HCT116 (cell line): ENCODE measurements around the gene IMPDH1. TPM values are rescaled to one million over a fixed set of nuclear protein-coding genes. Genes with fewer than 3 reads are reported as not detected.

ENCODE experiments used
- ATAC-seq: fragments of 200-7000 bp; cut with Tn5 transposase; 2 replicates; pipeline ENCODE4 v1.9.1; 2020; ENCODE audit warnings: mild to moderate bottlenecking, moderate library complexity
- BruUV-seq: library from RNA; stranded (reverse); fragments of 400-500 nt; replicated peaks from 2 replicates; lab custom pipeline; 2021; lab: Mats Ljungman, UMichigan
- CTCF ChIA-PET: fragments of 300-600 bp; sonication (Branson Sonifier 250); formaldehyde crosslinking; loops from one replicate; lab custom pipeline; 2021; ENCODE audit warnings: antibody characterized with exemption; lab: Charles Lee
- POLR2A ChIA-PET: fragments of 300-600, 350-600 bp; sonication (Branson Sonifier 250); formaldehyde crosslinking; loops from one replicate; lab custom pipeline; 2021; ENCODE audit warnings: antibody characterized with exemption; lab: Charles Lee
- RAD21 ChIA-PET, 2 experiments: fragments of 300-600 bp; sonication (Branson Sonifier 250); formaldehyde crosslinking; loops; one replicate each; lab custom pipeline; 2023; ENCODE audit warnings: low total read pairs in 2 of 2; ENCODE audit not compliant: uncharacterized antibody in 2 of 2, unreplicated experiment in 2 of 2, low non-redundant PET in 1 of 2; lab: Charles Lee
- DNase-seq: peaks from one replicate; pipeline ENCODE4 v3.0.0-alpha.2; 2010; ENCODE audit warnings: low read depth, low spot score
- H2AFZ ChIP-seq: fragments of 200-600 bp; shearing (Covaris generic), sonication (generic); 2 replicates; pipeline ENCODE4 v1.6.1; 2017; ENCODE audit warnings: low read depth, mixed run types, mixed read lengths, antibody characterized with exemption, low read length; ENCODE audit not compliant: poor library complexity, severe bottlenecking
- H3K27ac ChIP-seq: 2 replicates; pipeline ENCODE4 v1.5.1; 2012; ENCODE audit warnings: low read depth, low read length
- H3K27me3 ChIP-seq: fragments of 200-600 bp; sonication (generic); 2 replicates; pipeline ENCODE4 v1.6.1; 2016; ENCODE audit warnings: mixed run types, low read length, mixed read lengths; ENCODE audit not compliant: insufficient read depth
- H3K36me3 ChIP-seq, 2 experiments: fragments of 200-500 bp in 1 of 2; fragments of 200-600 bp in 1 of 2; sonication (Bioruptor generic) in 1 of 2; sonication (generic) in 1 of 2; 2 replicates each; pipeline versions ENCODE4 v1.5.1 to v1.6.1; 2014 to 2016; ENCODE audit warnings: low read length in 2 of 2, inconsistent platforms in 1 of 2, mixed read lengths in 1 of 2, mixed run types in 1 of 2; ENCODE audit not compliant: insufficient read depth in 2 of 2, control insufficient read depth in 1 of 2
- H3K4me1 ChIP-seq, 2 experiments: fragments of 200-600 bp in 1 of 2; sonication (generic) in 1 of 2; 2 replicates each; pipeline versions ENCODE4 v1.5.1 to v1.6.1; 2012 to 2017; ENCODE audit warnings: low read length in 2 of 2, inconsistent platforms in 1 of 2, mild to moderate bottlenecking in 1 of 2, mixed read lengths in 1 of 2, mixed run types in 1 of 2, moderate library complexity in 1 of 2; ENCODE audit not compliant: insufficient read depth in 2 of 2, control insufficient read depth in 1 of 2
- H3K4me2 ChIP-seq: fragments of 200-600 bp; sonication (generic); 2 replicates; pipeline ENCODE4 v1.6.1; 2017; ENCODE audit warnings: mixed run types, low read length, mixed read lengths
- H3K4me3 ChIP-seq, 2 experiments: fragments of 200-600 bp in 1 of 2; sonication (generic) in 1 of 2; replicated peaks in 1 of 2; 2 replicates each; pipeline ENCODE4 v1.5.1; 2011 to 2016; ENCODE audit warnings: low read length in 2 of 2, control low read depth in 1 of 2, low read depth in 1 of 2, mild to moderate bottlenecking in 1 of 2, mixed read lengths in 1 of 2, mixed run types in 1 of 2
- H3K79me2 ChIP-seq: fragments of 200-600 bp; sonication (generic); 2 replicates; pipeline ENCODE4 v1.6.1; 2017; ENCODE audit warnings: mild to moderate bottlenecking, mixed run types, low read length, moderate library complexity, mixed read lengths; ENCODE audit not compliant: insufficient read depth
- H3K9ac ChIP-seq: fragments of 200-600 bp; sonication (generic); 2 replicates; pipeline ENCODE4 v1.6.1; 2016; ENCODE audit warnings: low read length, mixed read lengths
- H3K9me2 ChIP-seq: fragments of 200-600 bp; sonication (generic), shearing (Covaris generic); 2 replicates; pipeline ENCODE4 v1.6.1; 2017; ENCODE audit warnings: mixed run types, mild to moderate bottlenecking, moderate library complexity; ENCODE audit not compliant: insufficient read depth
- H3K9me3 ChIP-seq, 2 experiments: fragments of 200-500 bp in 1 of 2; fragments of 200-600 bp in 1 of 2; sonication (Bioruptor generic) in 1 of 2; sonication (generic) in 1 of 2; 2 replicates each; pipeline ENCODE4 v1.6.1; 2014 to 2017; ENCODE audit warnings: low read length in 2 of 2, mixed read lengths in 2 of 2, inconsistent platforms in 1 of 2, low read depth in 1 of 2, mild to moderate bottlenecking in 1 of 2, mixed run types in 1 of 2, moderate library complexity in 1 of 2; ENCODE audit not compliant: control insufficient read depth in 1 of 2, insufficient read depth in 1 of 2
- H4K20me1 ChIP-seq: fragments of 200-600 bp; sonication (generic), shearing (Covaris generic); 2 replicates; pipeline ENCODE4 v1.6.1; 2017; ENCODE audit warnings: mixed run types, mild to moderate bottlenecking, moderate library complexity; ENCODE audit not compliant: insufficient read depth
- EGR1 ChIP-seq: IDR thresholded peaks from 2 replicates; pipeline ENCODE4 v1.6.1; 2012; ENCODE audit warnings: low read depth
- ELF1 ChIP-seq: IDR thresholded peaks from 2 replicates; pipeline ENCODE4 v1.6.1; 2012; ENCODE audit warnings: low read depth, borderline replicate concordance
- EZH2phosphoT487 ChIP-seq: fragments of 200-600 bp; IDR thresholded peaks from 2 replicates; pipeline ENCODE4 v1.6.1; 2018; ENCODE audit warnings: antibody characterized with exemption, borderline replicate concordance
- JUND ChIP-seq: IDR thresholded peaks from 2 replicates; pipeline ENCODE4 v1.6.1; 2012
- POLR2A ChIP-seq: IDR thresholded peaks from 2 replicates; pipeline ENCODE4 v1.7.0; 2011; ENCODE audit warnings: borderline replicate concordance; ENCODE audit not compliant: insufficient read depth, insufficient read length; ENCODE audit errors: extremely low read depth
- RAD21 ChIP-seq: IDR thresholded peaks from 2 replicates; pipeline ENCODE4 v1.6.1; 2012; ENCODE audit warnings: low read depth, mild to moderate bottlenecking
- SIN3A ChIP-seq: IDR thresholded peaks from 2 replicates; pipeline ENCODE4 v1.6.1; 2012; ENCODE audit warnings: low read depth
- SRF ChIP-seq: IDR thresholded peaks from 2 replicates; pipeline ENCODE4 v1.6.1; 2012; ENCODE audit warnings: low read depth
- TCF7L2 ChIP-seq: IDR thresholded peaks from 2 replicates; pipeline ENCODE4 v1.7.0; 2011; ENCODE audit warnings: borderline replicate concordance, inconsistent platforms; ENCODE audit not compliant: insufficient read depth, insufficient read length; ENCODE audit errors: extremely low read depth
- YY1 ChIP-seq: IDR thresholded peaks from 2 replicates; pipeline ENCODE4 v1.6.1; 2011; ENCODE audit warnings: low read length, low read depth, moderate library complexity, mild to moderate bottlenecking; ENCODE audit not compliant: insufficient replicate concordance; ENCODE audit errors: extremely low read depth
- ZFX ChIP-seq: fragments of 450-650 bp; IDR thresholded peaks from 2 replicates; pipeline ENCODE4 v1.6.1; 2017
- ZNF274 ChIP-seq: fragments of 200-500 bp; sonication (Bioruptor generic); IDR thresholded peaks from 2 replicates; pipeline ENCODE4 v1.6.1; 2014; ENCODE audit warnings: mild to moderate bottlenecking, low read depth, low read length, inconsistent platforms
- intact Hi-C: fragments of 100-400 bp; cut with micrococcal nuclease; formaldehyde crosslinking; loops from 2 replicates; pipeline ENCODE4 v1.10.0; 2022
- total RNA-seq: library from RNA; stranded (reverse); gene quantifications from one replicate; pipeline ENCODE4 v1.2.1, GENCODE V29; 2021; ENCODE audit not compliant: unreplicated experiment
- TF ChIP-seq, protein P1 (sequence below), 3 experiments: fragments of 200-600 bp in 1 of 3; sonication (generic) in 1 of 3; IDR thresholded peaks in 2 of 3; conservative IDR thresholded peaks in 1 of 3; 2 replicates each; pipeline ENCODE4 v1.5.1; 2012 to 2017; ENCODE audit warnings: low read depth in 2 of 3, low read length in 2 of 3, antibody characterized with exemption in 1 of 3, borderline replicate concordance in 1 of 3, control low read depth in 1 of 3, mild to moderate bottlenecking in 1 of 3, mixed read lengths in 1 of 3, mixed run types in 1 of 3, moderate library complexity in 1 of 3; ENCODE audit not compliant: insufficient read depth in 1 of 3

Gene IMPDH1
- total RNA-seq, 1 experiment from 2014 or later = 98.2 TPM

- CTCF ChIA-PET = interaction anchor here (0.7 to 2.1 kb wide), 2 partner anchors 16 to 17 kb away, joined by 3 to 6 read pairs; no protein-coding TSS in a partner anchor
- no peak for TF ChIP-seq SRF
- TF ChIP-seq ZFX = no peak
- TF ChIP-seq POLR2A = no peak
- no peak for TF ChIP-seq ELF1
- no peak for TF ChIP-seq SIN3A
- no peak for TF ChIP-seq JUND
- TF ChIP-seq TCF7L2 = no peak
- no peak for TF ChIP-seq YY1
- TF ChIP-seq ZNF274 = no peak
- TF ChIP-seq, protein P1, sequence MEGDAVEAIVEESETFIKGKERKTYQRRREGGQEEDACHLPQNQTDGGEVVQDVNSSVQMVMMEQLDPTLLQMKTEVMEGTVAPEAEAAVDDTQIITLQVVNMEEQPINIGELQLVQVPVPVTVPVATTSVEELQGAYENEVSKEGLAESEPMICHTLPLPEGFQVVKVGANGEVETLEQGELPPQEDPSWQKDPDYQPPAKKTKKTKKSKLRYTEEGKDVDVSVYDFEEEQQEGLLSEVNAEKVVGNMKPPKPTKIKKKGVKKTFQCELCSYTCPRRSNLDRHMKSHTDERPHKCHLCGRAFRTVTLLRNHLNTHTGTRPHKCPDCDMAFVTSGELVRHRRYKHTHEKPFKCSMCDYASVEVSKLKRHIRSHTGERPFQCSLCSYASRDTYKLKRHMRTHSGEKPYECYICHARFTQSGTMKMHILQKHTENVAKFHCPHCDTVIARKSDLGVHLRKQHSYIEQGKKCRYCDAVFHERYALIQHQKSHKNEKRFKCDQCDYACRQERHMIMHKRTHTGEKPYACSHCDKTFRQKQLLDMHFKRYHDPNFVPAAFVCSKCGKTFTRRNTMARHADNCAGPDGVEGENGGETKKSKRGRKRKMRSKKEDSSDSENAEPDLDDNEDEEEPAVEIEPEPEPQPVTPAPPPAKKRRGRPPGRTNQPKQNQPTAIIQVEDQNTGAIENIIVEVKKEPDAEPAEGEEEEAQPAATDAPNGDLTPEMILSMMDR (IDR thresholded peaks at IDR 0.05 in 2 of 3, conservative IDR thresholded peaks at IDR 0.05 in 1 of 3; ENCODE audit: borderline replicate concordance in 1 of 3, insufficient read depth in 1 of 3, low read depth in 2 of 3, low read length in 2 of 3) = no peak
- no peak for TF ChIP-seq EZH2phosphoT487
- TF ChIP-seq EGR1 = no peak
- TF ChIP-seq RAD21 = no peak
Measured at GRCh38 chr7:128443831-128444600, 34.2 kb upstream of the IMPDH1 start.

More at GRCh38 chr7:128443831-128444600, 34.2 kb upstream of the IMPDH1 start:
- no peaks in the 10 kb centered on the region for H3K79me2 ChIP-seq
- no peaks in the 10 kb centered on the region for H3K27me3 ChIP-seq
- no TSS peak for BruUV-seq
- DNase-seq = no peak
- no peak overlapping the region for H3K27ac ChIP-seq
- RAD21 ChIA-PET = no interaction called here
- no peak overlapping the region for H3K4me2 ChIP-seq
- no peaks in the 10 kb centered on the region for H3K9me3 ChIP-seq
- no peaks in the 10 kb centered on the region for H3K9me2 ChIP-seq
- POLR2A ChIA-PET = no interaction called here
- H3K9ac ChIP-seq = no peak overlapping the region
- no peak for ATAC-seq
- H3K36me3 ChIP-seq = no peaks in the 10 kb centered on the region
- no peaks in the 10 kb centered on the region for H4K20me1 ChIP-seq
- intact Hi-C loops = no loop called here
- H3K4me1 ChIP-seq = no peaks in the 10 kb centered on the region
- no peak overlapping the region for H2AFZ ChIP-seq
- no peak overlapping the region for H3K4me3 ChIP-seq
